Activated T-cell treated with anti-CD3 and anti-CD28 coated beads, Interleukin-2, amount 50 U/mL, for 72 hours (primary cell): ENCODE measurements around the gene MEIS1. TPM values are rescaled to one million over a fixed set of nuclear protein-coding genes. Genes with fewer than 3 reads are reported as not detected.

Experiments used
- ATAC-seq, 2 donors: fragments of 150-1000 bp; cut with Tn5 transposase; replicated peaks in 1 of 2; 2 replicates each; pipeline ENCODE4 v1.10.0; 2021; ENCODE audit warnings: moderate library complexity in 2 of 2, mild to moderate bottlenecking in 1 of 2
- DNase-seq, 2 donors: peaks; one replicate each; pipeline ENCODE4 v3.0.0; 2021 to 2022; ENCODE audit warnings: mixed read lengths in 1 of 2
- H3K27ac Mint-ChIP-seq: one replicate; pipeline ENCODE4 v1.8.0; 2022; ENCODE audit warnings: mild to moderate bottlenecking, moderate library complexity, mixed read lengths
- H3K27me3 Mint-ChIP-seq: one replicate; pipeline ENCODE4 v1.8.0; 2022; ENCODE audit warnings: low read depth, mixed read lengths
- H3K36me3 Mint-ChIP-seq, 2 donors: one replicate each; pipeline ENCODE4 v1.8.0; 2022; ENCODE audit warnings: mixed read lengths in 2 of 2, mild to moderate bottlenecking in 1 of 2; ENCODE audit not compliant: insufficient read depth in 2 of 2
- H3K4me1 Mint-ChIP-seq: one replicate; pipeline ENCODE4 v1.8.0; 2022; ENCODE audit warnings: low read depth, mixed read lengths
- H3K4me3 Mint-ChIP-seq, 2 donors: one replicate each; pipeline ENCODE4 v1.8.0; 2022; ENCODE audit warnings: mild to moderate bottlenecking in 2 of 2, mixed read lengths in 2 of 2, moderate library complexity in 2 of 2
- H3K9me3 Mint-ChIP-seq, 2 donors: one replicate each; pipeline ENCODE4 v1.8.0; 2022; ENCODE audit warnings: mixed read lengths in 2 of 2
- total RNA-seq, 2 donors: library from RNA; stranded (reverse); gene quantifications; one replicate each; pipeline ENCODE4 v1.2.3, GENCODE V29; 2022

Gene MEIS1
- total RNA-seq, 2 donors from 2014 or later: 0.34 TPM; not detected in 1

- H3K4me1 Mint-ChIP-seq: no peaks in the 10 kb centered on the region
- H3K4me3 Mint-ChIP-seq: no peak overlapping the region
- DNase-seq (no peak), ATAC-seq (no peak)
- no peaks in the 10 kb centered on the region for H3K36me3 Mint-ChIP-seq
- peaks cover 10% of the 10 kb centered on the region for H3K27me3 Mint-ChIP-seq
- no peak overlapping the region for H3K27ac Mint-ChIP-seq
- no peaks in the 10 kb centered on the region for H3K9me3 Mint-ChIP-seq
Observed at GRCh38 chr2:66457545-66457944, 22.6 kb downstream of the MEIS1 start.

GRCh38 chr2:66460031-66460430, 25.1 kb downstream of the MEIS1 start:
- Mint-ChIP-seq H3K27me3 (peaks cover 10% of the 10 kb centered on the region), H3K9me3 (no peaks in the 10 kb centered on the region), H3K4me3 (no peak overlapping the region), H3K27ac (no peak overlapping the region), H3K36me3 (no peaks in the 10 kb centered on the region), H3K4me1 (no peaks in the 10 kb centered on the region)
- DNase-seq (no peak), ATAC-seq (no peak)

GRCh38 chr2:66461001-66461663, 26.2 kb downstream of the MEIS1 start:
- no peaks in the 10 kb centered on the region for H3K36me3 Mint-ChIP-seq
- ATAC-seq: no peak

GRCh38 chr2:66461664-66462500, 27.0 kb downstream of the MEIS1 start:
- Mint-ChIP-seq H3K4me3 (no peak overlapping the region), H3K27me3 (peaks cover 10% of the 10 kb centered on the region), H3K36me3 (no peaks in the 10 kb centered on the region), H3K4me1 (no peaks in the 10 kb centered on the region), H3K9me3 (no peaks in the 10 kb centered on the region), H3K27ac (no peak overlapping the region)
- DNase-seq: no peak
- no peak for ATAC-seq

More at GRCh38 chr2:66461001-66461663, 26.2 kb downstream of the MEIS1 start:
- H3K4me3 Mint-ChIP-seq: no peak overlapping the region
- no peak overlapping the region for H3K27ac Mint-ChIP-seq
- H3K27me3 Mint-ChIP-seq: peaks cover 10% of the 10 kb centered on the region
- no peaks in the 10 kb centered on the region for H3K4me1 Mint-ChIP-seq
- DNase-seq: no peak
- no peaks in the 10 kb centered on the region for H3K9me3 Mint-ChIP-seq

- H3K4me1 Mint-ChIP-seq: no peaks in the 10 kb centered on the region
- H3K9me3 Mint-ChIP-seq: no peaks in the 10 kb centered on the region
- no peak overlapping the region for H3K4me3 Mint-ChIP-seq
- no peak overlapping the region for H3K27ac Mint-ChIP-seq
- peaks cover 10% of the 10 kb centered on the region for H3K27me3 Mint-ChIP-seq
- H3K36me3 Mint-ChIP-seq: no peaks in the 10 kb centered on the region
- ATAC-seq (no peak), DNase-seq (no peak)
Observed at GRCh38 chr2:66462501-66462825, 27.5 kb downstream of the MEIS1 start.

GRCh38 chr2:66463206-66463755, 28.4 kb downstream of the MEIS1 start:
- no peaks in the 10 kb centered on the region for H3K4me1 Mint-ChIP-seq
- H3K4me3 Mint-ChIP-seq: no peak overlapping the region
- no peak overlapping the region for H3K27ac Mint-ChIP-seq
- no peaks in the 10 kb centered on the region for H3K36me3 Mint-ChIP-seq
- no peaks in the 10 kb centered on the region for H3K9me3 Mint-ChIP-seq
- ATAC-seq (no peak), DNase-seq (no peak)
- peaks cover 10% of the 10 kb centered on the region for H3K27me3 Mint-ChIP-seq

GRCh38 chr2:66464930-66465637, 30.2 kb downstream of the MEIS1 start:
- no peaks in the 10 kb centered on the region for H3K4me1 Mint-ChIP-seq
- H3K4me3 Mint-ChIP-seq: no peak overlapping the region
- no peak for DNase-seq
- no peak overlapping the region for H3K27ac Mint-ChIP-seq
- ATAC-seq: no peak
- no peaks in the 10 kb centered on the region for H3K27me3 Mint-ChIP-seq
- H3K36me3 Mint-ChIP-seq: no peaks in the 10 kb centered on the region
- H3K9me3 Mint-ChIP-seq: no peaks in the 10 kb centered on the region

GRCh38 chr2:66466433-66466832, 31.5 kb downstream of the MEIS1 start:
- H3K27ac Mint-ChIP-seq: no peak overlapping the region
- no peaks in the 10 kb centered on the region for H3K9me3 Mint-ChIP-seq
- H3K4me1 Mint-ChIP-seq: no peaks in the 10 kb centered on the region
- DNase-seq: no peak
- no peaks in the 10 kb centered on the region for H3K36me3 Mint-ChIP-seq
- no peak for ATAC-seq
- H3K27me3 Mint-ChIP-seq: no peaks in the 10 kb centered on the region
- H3K4me3 Mint-ChIP-seq: no peak overlapping the region

- no peak overlapping the region for H3K27ac Mint-ChIP-seq
- DNase-seq: no peak
- H3K27me3 Mint-ChIP-seq: no peaks in the 10 kb centered on the region
- H3K4me1 Mint-ChIP-seq: no peaks in the 10 kb centered on the region
- H3K9me3 Mint-ChIP-seq: no peaks in the 10 kb centered on the region
- no peaks in the 10 kb centered on the region for H3K36me3 Mint-ChIP-seq
- no peak overlapping the region for H3K4me3 Mint-ChIP-seq
- ATAC-seq: no peak
Observed at GRCh38 chr2:66467718-66468117, 32.8 kb downstream of the MEIS1 start.

GRCh38 chr2:66469214-66469902, 34.4 kb downstream of the MEIS1 start:
- DNase-seq (no peak), ATAC-seq (no peak)
- H3K4me3 Mint-ChIP-seq: no peak overlapping the region
- no peaks in the 10 kb centered on the region for H3K36me3 Mint-ChIP-seq
- H3K27me3 Mint-ChIP-seq: no peaks in the 10 kb centered on the region
- no peaks in the 10 kb centered on the region for H3K9me3 Mint-ChIP-seq
- H3K4me1 Mint-ChIP-seq: no peaks in the 10 kb centered on the region
- H3K27ac Mint-ChIP-seq: no peak overlapping the region

GRCh38 chr2:66470199-66470598, 35.3 kb downstream of the MEIS1 start:
- Mint-ChIP-seq H3K4me3 (no peak overlapping the region), H3K27ac (no peak overlapping the region), H3K27me3 (no peaks in the 10 kb centered on the region), H3K36me3 (no peaks in the 10 kb centered on the region), H3K9me3 (no peaks in the 10 kb centered on the region), H3K4me1 (no peaks in the 10 kb centered on the region)
- no peak for DNase-seq
- ATAC-seq: no peak

GRCh38 chr2:66472225-66472843, 37.4 kb downstream of the MEIS1 start:
- H3K4me1 Mint-ChIP-seq: no peaks in the 10 kb centered on the region
- H3K27me3 Mint-ChIP-seq: no peaks in the 10 kb centered on the region
- no peaks in the 10 kb centered on the region for H3K9me3 Mint-ChIP-seq
- DNase-seq: no peak
- ATAC-seq: no peak
- no peaks in the 10 kb centered on the region for H3K36me3 Mint-ChIP-seq
- H3K4me3 Mint-ChIP-seq: no peak overlapping the region
- no peak overlapping the region for H3K27ac Mint-ChIP-seq
